Coronary artery (tissue), 2 donors: ENCODE data around the gene TANC2.

Experiments used
- DNase-seq: peaks from one replicate; pipeline ENCODE4 v3.0.0-alpha.2; 2017; ENCODE audit warnings: low spot score
- H3K27ac ChIP-seq, 2 donors: fragments of 200-600 bp; sonication (generic); one replicate each; pipeline ENCODE4 v1.5.1; 2016 to 2019
- H3K4me3 ChIP-seq: fragments of 200-600 bp; sonication (generic); 2 replicates; pipeline ENCODE4 v1.5.1; 2016; ENCODE audit warnings: mild to moderate bottlenecking, moderate library complexity
- CTCF ChIP-seq: fragments of 200-600 bp; sonication (generic); IDR thresholded peaks from one replicate; pipeline ENCODE4 v1.5.1; 2019; ENCODE audit warnings: antibody characterized with exemption

Gene TANC2

GRCh38 chr17:62937606-62938005, 28.4 kb upstream of the TANC2 start:
- no peak overlapping the region for H3K4me3 ChIP-seq
- DNase-seq: no peak
- H3K27ac ChIP-seq: no peak overlapping the region
- TF ChIP-seq CTCF: no peak

- Histone ChIP-seq H3K4me3 (no peak overlapping the region), H3K27ac (no peak overlapping the region)
- TF ChIP-seq CTCF: no peak
- no peak for DNase-seq
Measured at GRCh38 chr17:62941358-62941991, 24.6 kb upstream of the TANC2 start.

GRCh38 chr17:62948370-62948769, 17.7 kb upstream of the TANC2 start:
- H3K4me3 ChIP-seq: no peak overlapping the region
- no peak for DNase-seq
- no peak for TF ChIP-seq CTCF
- no peak overlapping the region for H3K27ac ChIP-seq

DNA sequence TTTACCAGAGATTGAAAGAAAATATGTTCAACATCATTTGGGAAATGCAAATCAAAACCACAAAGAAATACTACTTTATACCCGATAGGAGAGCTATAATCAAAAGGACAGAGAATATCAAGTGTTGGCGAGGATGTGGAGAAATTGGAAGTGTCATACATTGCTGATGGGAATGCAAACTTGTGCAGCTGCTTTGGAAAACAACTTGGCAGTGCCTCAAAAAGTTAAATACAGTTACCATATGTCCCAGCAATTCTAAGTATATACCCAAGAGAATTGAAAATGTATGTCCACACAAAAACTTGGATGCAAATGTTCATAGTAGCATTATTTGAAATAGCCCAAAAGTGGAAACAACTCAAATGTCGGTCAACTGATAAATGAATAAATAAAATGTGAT, 17.0 kb upstream of the TANC2 start:
- H3K27ac ChIP-seq: no peak overlapping the region
- no peak overlapping the region for H3K4me3 ChIP-seq
- no peak for TF ChIP-seq CTCF
- no peak for DNase-seq

- Histone ChIP-seq H3K4me3 (no peak overlapping the region), H3K27ac (no peak overlapping the region)
- TF ChIP-seq CTCF: no peak
- no peak for DNase-seq
Measured at GRCh38 chr17:62950067-62950466, 16.0 kb upstream of the TANC2 start.

- TF ChIP-seq CTCF: no peak
- H3K27ac ChIP-seq: no peak overlapping the region
- no peak overlapping the region for H3K4me3 ChIP-seq
- no peak for DNase-seq
Measured at GRCh38 chr17:62955841-62956352, 10.1 kb upstream of the TANC2 start.

GRCh38 chr17:62963296-62963695, 2.7 kb upstream of the TANC2 start:
- H3K4me3 ChIP-seq: no peak overlapping the region
- no peak for TF ChIP-seq CTCF
- H3K27ac ChIP-seq: no peak overlapping the region
- DNase-seq: no peak
